ENCODE data around the gene BABAM2. TPM values are rescaled to one million over a fixed set of nuclear protein-coding genes. Genes with fewer than 3 reads are reported as not detected.

BABAM2 gene
- total and polyA plus RNA-seq, 2 of the 4 experiments (the other 2 are of a cell fraction): 20.9 to 23.1 TPM

DNA sequence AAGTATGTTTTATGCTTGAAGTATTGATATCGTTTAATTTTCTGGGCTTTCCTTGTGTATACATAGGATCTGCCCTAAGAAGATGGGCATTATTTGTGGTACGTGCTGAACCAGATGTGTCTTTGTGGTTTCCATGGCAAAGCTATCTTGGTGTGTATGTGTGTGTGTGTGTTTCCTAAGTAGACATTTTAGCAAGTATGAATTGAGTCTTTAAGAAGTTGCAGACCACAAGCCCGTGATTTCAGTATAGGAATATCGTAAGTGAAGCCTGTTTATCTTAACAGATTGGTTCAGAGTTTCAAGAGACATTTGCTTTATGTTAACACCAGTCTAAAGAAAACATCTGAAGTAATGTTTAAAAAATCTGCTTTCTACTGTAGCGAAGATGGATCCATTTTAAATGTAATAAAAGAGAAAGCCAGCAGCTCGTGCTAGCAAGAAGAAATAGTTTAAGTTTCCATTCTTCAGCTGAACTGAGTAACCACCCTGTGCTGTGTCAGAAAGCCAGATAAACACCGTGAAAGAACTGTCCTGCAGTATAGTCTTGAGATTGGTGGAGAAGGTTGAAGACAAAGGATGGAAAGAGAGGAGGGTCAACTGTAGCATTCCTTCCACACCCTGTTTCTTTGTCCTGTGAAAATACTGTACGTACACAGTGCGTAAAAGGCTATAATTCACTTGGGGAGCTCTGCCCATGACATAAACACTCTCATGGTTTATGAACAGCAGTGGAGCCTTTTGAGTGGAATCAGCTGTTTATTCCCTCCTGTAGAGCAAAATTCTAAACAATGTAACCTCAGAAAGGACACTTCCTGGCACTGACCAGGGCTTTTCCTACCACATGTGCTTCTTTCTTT lies 410.2 kb downstream of the BABAM2 start:
- dilution Hi-C loops (cut with HindIII; ENCODE audit: low sequenced_read_pairs, unreplicated experiment): no loop called here
- peak; percentile 83 for ATAC-seq (ENCODE audit: low read depth)

More for the DNA sequence above, 410.2 kb downstream of the BABAM2 start:
- BruUV-seq (replicated peaks): no TSS peak
- no peaks in the 10 kb centered on the region; the same call in 1 of the 2 replicates for H4K20me1 ChIP-seq (ENCODE audit: insufficient read depth, low read length)
- H4K5ac ChIP-seq (ENCODE audit: low read depth, low read length): peak overlapping the region; percentile 98
- H3K18ac ChIP-seq (ENCODE audit: low read depth, low read length): peak overlapping the region; percentile 99
- peak overlapping the region; percentile 57 for H3K9ac ChIP-seq (ENCODE audit: low read depth, low read length)
- H3K14ac ChIP-seq (replicated peaks; ENCODE audit: low read depth, low read length): peak overlapping the region; percentile 96
- peak; percentile 98 for DNase-seq
- H2AK9ac ChIP-seq (replicated peaks; ENCODE audit: low read depth, low read length, poor library complexity): peak overlapping the region; percentile 28
- no peaks in the 10 kb centered on the region; the same call in 1 of the 2 replicates for H3K9me3 ChIP-seq (ENCODE audit: control insufficient read depth, insufficient read depth, low read length)
- H3K9me1 ChIP-seq (ENCODE audit: insufficient read depth, low read length): peaks cover 4% of the 10 kb centered on the region; the same call in 1 of the 2 replicates
- peak overlapping the region; percentile 94 for H4K91ac ChIP-seq (ENCODE audit: insufficient read depth, low read depth, low read length)
- peak; percentile 52 for TF ChIP-seq CEBPB (IDR thresholded peaks at IDR 0.05; ENCODE audit: low read depth, low read length)
- TF ChIP-seq, protein P1, sequence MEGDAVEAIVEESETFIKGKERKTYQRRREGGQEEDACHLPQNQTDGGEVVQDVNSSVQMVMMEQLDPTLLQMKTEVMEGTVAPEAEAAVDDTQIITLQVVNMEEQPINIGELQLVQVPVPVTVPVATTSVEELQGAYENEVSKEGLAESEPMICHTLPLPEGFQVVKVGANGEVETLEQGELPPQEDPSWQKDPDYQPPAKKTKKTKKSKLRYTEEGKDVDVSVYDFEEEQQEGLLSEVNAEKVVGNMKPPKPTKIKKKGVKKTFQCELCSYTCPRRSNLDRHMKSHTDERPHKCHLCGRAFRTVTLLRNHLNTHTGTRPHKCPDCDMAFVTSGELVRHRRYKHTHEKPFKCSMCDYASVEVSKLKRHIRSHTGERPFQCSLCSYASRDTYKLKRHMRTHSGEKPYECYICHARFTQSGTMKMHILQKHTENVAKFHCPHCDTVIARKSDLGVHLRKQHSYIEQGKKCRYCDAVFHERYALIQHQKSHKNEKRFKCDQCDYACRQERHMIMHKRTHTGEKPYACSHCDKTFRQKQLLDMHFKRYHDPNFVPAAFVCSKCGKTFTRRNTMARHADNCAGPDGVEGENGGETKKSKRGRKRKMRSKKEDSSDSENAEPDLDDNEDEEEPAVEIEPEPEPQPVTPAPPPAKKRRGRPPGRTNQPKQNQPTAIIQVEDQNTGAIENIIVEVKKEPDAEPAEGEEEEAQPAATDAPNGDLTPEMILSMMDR (conservative IDR thresholded peaks at IDR 0.05; ENCODE audit: low read depth, low read length): no peak
- no peak for TF ChIP-seq RFX5 (IDR thresholded peaks at IDR 0.05; ENCODE audit: low read depth, low read length)
- no peak for TF ChIP-seq CHD1 (IDR thresholded peaks at IDR 0.05; ENCODE audit: low read depth, low read length)
- TF ChIP-seq, protein P2, sequence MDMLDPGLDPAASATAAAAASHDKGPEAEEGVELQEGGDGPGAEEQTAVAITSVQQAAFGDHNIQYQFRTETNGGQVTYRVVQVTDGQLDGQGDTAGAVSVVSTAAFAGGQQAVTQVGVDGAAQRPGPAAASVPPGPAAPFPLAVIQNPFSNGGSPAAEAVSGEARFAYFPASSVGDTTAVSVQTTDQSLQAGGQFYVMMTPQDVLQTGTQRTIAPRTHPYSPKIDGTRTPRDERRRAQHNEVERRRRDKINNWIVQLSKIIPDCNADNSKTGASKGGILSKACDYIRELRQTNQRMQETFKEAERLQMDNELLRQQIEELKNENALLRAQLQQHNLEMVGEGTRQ (IDR thresholded peaks at IDR 0.05; ENCODE audit: low read depth, low read length): no peak
- TF ChIP-seq RAD21 (IDR thresholded peaks at IDR 0.05; ENCODE audit: low read length): peak; percentile 4; the same call in 1 of the 2 replicates
- peak; percentile 76 for TF ChIP-seq BHLHE40 (IDR thresholded peaks at IDR 0.05; ENCODE audit: low read depth, low read length)
- TF ChIP-seq, protein P3, sequence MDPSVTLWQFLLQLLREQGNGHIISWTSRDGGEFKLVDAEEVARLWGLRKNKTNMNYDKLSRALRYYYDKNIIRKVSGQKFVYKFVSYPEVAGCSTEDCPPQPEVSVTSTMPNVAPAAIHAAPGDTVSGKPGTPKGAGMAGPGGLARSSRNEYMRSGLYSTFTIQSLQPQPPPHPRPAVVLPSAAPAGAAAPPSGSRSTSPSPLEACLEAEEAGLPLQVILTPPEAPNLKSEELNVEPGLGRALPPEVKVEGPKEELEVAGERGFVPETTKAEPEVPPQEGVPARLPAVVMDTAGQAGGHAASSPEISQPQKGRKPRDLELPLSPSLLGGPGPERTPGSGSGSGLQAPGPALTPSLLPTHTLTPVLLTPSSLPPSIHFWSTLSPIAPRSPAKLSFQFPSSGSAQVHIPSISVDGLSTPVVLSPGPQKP (IDR thresholded peaks at IDR 0.05; ENCODE audit: borderline replicate concordance, low read depth, low read length): no peak
- 0 out of 2 replicates have a peak, but pooled peaks have one; percentile 1 for TF ChIP-seq SMC3 (IDR thresholded peaks at IDR 0.05; ENCODE audit: low read depth, low read length)
- peak; percentile 40; the same call in 1 of the 2 replicates for TF ChIP-seq NFE2L2 (IDR thresholded peaks at IDR 0.05; ENCODE audit: low read depth, low read length)
- H3K36me3 ChIP-seq (ENCODE audit: control insufficient read depth, insufficient read depth, low read length): no peaks in the 10 kb centered on the region
- peak overlapping the region; percentile 93 for H3K56ac ChIP-seq (ENCODE audit: extremely low read depth, insufficient read depth, low read length)
- peak overlapping the region; percentile 30 to 96 for H4K8ac ChIP-seq (ENCODE audit: low read depth in 2 of 2, low read length in 2 of 2)
- peak overlapping the region; percentile 95 for H3K23ac ChIP-seq (ENCODE audit: low read depth, low read length)
- in situ Hi-C loops (cut with MboI; ENCODE audit: low sequenced_read_pairs) (no loop called here), intact Hi-C loops (cut with micrococcal nuclease) (loop anchor here (1.0 to 2.0 kb wide), 2 partner anchors 92 to 346 kb away; partner anchors contain the start of gene FOSL2)
- CTCF ChIA-PET: interaction anchor here (0.8 to 0.9 kb wide), 2 partner anchors 410 to 578 kb away, joined by 3 read pairs; partner anchors contain the start of genes BABAM2 and RBKS
- H3K4me2 ChIP-seq (ENCODE audit: low read depth, low read length): peak overlapping the region; percentile 83
- WGBS, 2 experiments (ENCODE audit: extremely low coverage in 2 of 2, insufficient read length in 1 of 2): 0% methylated on average over 2 of the region's 9 CpGs; no CpG with 5 or more reads in 1 of the 2 experiments
- peak overlapping the region; percentile 62; the same call in 1 of the 2 replicates for H2AK5ac ChIP-seq (ENCODE audit: low read depth, low read length)
- peak overlapping the region; percentile 87 for H2BK15ac ChIP-seq (ENCODE audit: low read depth, low read length)
- peak overlapping the region; percentile 80 for H3K4ac ChIP-seq (ENCODE audit: low read depth, low read length)
- H3K27me3 ChIP-seq (ENCODE audit: control insufficient read depth, insufficient read depth, low read length): no peaks in the 10 kb centered on the region
- peaks cover 17% of the 10 kb centered on the region for H3K4me1 ChIP-seq (ENCODE audit: control insufficient read depth, insufficient read depth, low read length)
- peak overlapping the region; percentile 66 for H2AFZ ChIP-seq (replicated peaks; ENCODE audit: low read length, poor library complexity)
- peak overlapping the region; percentile 94 for H3K27ac ChIP-seq (ENCODE audit: insufficient read depth, low read length)
- H2BK20ac ChIP-seq (ENCODE audit: low read depth, low read length): peak overlapping the region; percentile 97
- H2BK120ac ChIP-seq (ENCODE audit: low read depth, low read length): peak overlapping the region; percentile 90
- H2BK5ac ChIP-seq (ENCODE audit: low read depth, low read length, poor library complexity, severe bottlenecking): peak overlapping the region; percentile 98
- peaks cover 0 to 3% of the 10 kb centered on the region in 2 experiments; a peak in 1 of 4 replicates for H3K79me1 ChIP-seq (ENCODE audit: low read depth in 1 of 2, low read length in 2 of 2)
- H3K4me3 ChIP-seq (ENCODE audit: insufficient read depth, low read depth, low read length): peak overlapping the region; percentile 37; the same call in 1 of the 2 replicates
- POLR2A ChIA-PET (ENCODE audit: unreplicated experiment): interaction anchor here (1.5 kb wide), 1 partner anchor 92 kb away, joined by 4 read pairs; the partner anchor contains the start of gene FOSL2
